KBM-7 (cell line): ENCODE measurements around the gene ARG2.

Experiments
- DNase-seq: peaks from one replicate; pipeline ENCODE4 v3.0.0-alpha.2; 2015
- in situ Hi-C: fragments of 300-500 bp; cut with MboI; formaldehyde crosslinking; loops from 2 replicates; pipeline ENCODE4 v1.14.3; 2020; ENCODE audit warnings: low sequenced_read_pairs, low pct_unique_long_range_greater_than_20kb, mixed read lengths

ARG2 gene

GRCh38 chr14:67673451-67673850, 53.7 kb downstream of the ARG2 start:
- DNase-seq = no peak
- in situ Hi-C loops = no loop called here

DNA sequence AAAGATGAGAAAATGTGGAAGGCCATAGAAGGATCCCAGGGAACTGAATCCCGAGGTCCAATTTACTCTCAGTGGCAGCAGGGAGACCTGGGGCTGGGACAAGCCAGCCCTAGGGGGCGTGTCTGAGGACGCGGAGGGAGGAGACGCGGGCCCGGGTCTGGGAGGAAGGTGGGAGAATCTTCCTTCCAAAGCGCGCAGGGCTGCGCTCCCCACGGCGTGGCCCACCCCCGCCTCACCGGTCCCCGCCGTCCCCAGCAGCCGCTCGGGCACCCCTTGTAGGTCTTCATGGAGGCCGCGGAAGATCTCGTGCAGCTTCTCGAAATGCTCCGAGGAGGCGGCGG, 54.4 kb downstream of the ARG2 start:
- in situ Hi-C loops = no loop called here
- peak; percentile 67 for DNase-seq

DNA sequence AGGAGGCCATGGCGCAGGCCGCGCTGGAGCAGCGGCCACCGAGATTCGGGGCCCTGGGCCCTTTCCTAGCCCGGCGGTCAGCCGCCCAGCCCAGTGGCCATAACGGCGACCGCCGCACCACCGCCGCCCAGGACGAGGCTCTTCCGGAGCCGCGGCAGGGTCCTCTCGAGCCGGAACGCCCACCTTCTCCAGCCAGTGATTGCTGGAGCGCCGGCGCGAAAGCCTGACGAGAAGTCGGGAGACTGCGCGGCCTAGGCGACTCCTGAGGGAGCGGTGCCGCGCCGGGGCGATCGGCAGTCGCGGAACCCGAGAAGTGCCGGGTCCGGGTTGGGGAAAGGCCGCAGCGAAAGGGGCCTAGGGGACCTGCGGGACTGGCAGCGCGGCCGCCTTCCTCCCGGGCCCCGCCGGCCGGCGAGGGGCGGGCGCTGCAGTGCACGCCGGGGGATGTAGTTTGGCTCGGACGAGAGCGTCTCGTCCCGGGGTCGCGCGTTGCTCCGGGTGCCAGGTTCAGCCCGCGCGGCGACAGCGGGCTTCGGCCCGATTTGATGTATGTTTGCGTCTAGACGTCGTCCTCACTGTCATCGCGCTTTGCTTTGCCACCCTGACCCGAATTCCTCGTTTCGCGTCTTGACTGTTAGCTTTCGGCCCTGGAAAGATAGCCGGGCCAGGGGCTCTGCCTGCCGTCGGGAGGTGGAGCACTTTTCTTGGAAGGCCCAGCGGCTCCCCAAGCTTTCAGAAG, 54.9 kb downstream of the ARG2 start, which contains the start of gene VTI1B:
Gene VTI1B (minus strand): TSS at position 153 of the 739 bp plus-strand sequence. CDS start 143 bp downstream, at position 10.
- in situ Hi-C loops = no loop called here
- DNase-seq = peak; percentile 91

DNA sequence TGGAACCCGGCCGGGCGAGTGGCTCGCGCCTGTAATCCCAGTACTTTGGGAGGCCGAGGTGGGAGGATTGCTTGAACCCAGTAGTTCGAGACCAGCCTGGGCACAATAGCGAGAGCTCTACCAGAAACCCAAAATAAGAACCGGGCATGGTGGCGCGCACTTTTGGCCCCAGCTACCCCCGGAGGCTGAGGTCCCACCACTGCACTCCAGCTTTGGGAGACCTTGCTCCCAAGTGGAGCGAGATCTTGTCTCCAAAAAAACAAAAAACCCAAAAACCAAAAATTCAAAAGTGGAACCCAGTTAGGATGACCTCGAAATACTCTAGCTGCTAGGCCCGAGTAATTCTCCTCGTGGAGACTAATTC, 55.5 kb downstream of the ARG2 start:
- no peak for DNase-seq
- in situ Hi-C loops = no loop called here

- DNase-seq = no peak
- in situ Hi-C loops = no loop called here
Measured at GRCh38 chr14:67679006-67679405, 59.3 kb downstream of the ARG2 start.

DNA sequence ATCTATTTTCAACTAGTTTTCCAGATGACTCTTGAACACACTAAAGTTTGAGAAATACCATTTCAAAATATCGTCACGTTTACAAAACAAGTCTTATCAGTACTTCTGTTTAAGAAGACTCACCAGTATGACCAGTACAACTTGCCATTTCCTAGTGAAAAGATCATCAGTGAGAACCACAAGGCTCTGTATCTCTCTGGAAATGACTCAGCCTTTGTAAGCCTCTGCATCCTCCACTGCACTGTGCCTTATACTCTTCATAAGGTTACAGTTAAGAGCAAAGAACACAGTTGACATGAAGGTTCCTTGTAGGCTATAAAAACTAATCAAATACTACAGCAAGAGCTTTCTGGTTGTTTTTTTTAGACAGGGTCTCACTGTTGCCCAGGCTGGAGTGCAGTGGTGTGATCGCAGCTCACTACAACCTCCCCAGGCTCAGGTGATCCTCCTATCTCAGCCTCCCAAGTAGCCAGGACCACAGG, 60.4 kb downstream of the ARG2 start:
- in situ Hi-C loops = no loop called here

GRCh38 chr14:67680941-67681340, 61.2 kb downstream of the ARG2 start:
- peak; percentile 79 for DNase-seq
- in situ Hi-C loops = no loop called here

More for the DNA sequence above, 60.4 kb downstream of the ARG2 start:
- no peak for DNase-seq

DNA sequence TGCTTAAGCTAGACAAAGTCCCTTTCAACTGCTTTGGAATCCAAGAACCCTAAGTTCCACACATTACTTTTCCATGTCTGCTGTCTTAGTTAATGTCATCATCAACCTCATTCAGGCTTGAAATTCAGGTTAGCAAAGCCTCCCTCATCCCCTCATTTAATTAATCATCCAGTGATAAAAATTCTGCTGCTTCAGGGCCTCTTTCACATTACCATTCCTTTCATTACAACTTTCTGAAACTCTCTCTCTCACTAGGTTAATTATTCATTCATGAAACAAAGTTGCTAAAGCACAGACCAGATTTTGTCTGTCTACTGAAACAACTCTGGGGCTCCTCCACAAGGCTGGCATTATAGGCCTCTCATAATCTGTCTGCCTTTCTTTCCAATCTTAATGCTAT, 64.1 kb downstream of the ARG2 start:
- no peak for DNase-seq
- in situ Hi-C loops = no loop called here

GRCh38 chr14:67690011-67690410, 70.3 kb downstream of the ARG2 start:
- DNase-seq = no peak
- in situ Hi-C loops = no loop called here

DNA sequence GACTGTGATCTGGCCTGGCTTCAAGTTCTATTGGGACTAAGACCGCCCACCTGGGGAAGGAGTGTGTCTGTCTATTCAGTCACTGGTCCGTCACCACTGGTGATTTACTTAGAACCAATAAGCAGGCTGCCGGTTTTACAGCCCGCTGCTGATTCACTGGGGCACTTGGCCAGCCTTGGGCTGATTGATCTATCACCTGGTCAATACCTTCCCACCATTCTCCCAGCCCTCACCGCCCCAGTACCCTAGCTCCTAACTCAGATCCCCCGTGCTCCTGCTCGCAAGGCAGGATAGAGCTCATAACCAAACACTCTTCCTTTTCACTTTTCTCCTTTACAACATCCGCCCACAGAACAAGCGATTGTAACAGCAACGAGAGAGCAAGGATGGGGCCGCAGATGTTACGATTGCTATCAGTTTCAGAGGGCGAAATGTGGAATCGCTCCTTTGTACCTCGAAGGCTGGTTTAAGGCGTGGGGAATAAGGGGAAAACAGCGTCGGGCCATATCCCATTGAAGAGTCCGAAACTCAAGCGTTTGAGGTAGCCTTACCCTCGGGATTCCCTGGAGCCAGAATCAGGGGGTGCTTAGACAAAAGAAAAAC, 75.2 kb downstream of the ARG2 start:
- in situ Hi-C loops = no loop called here
- DNase-seq = peak; percentile 76

DNA sequence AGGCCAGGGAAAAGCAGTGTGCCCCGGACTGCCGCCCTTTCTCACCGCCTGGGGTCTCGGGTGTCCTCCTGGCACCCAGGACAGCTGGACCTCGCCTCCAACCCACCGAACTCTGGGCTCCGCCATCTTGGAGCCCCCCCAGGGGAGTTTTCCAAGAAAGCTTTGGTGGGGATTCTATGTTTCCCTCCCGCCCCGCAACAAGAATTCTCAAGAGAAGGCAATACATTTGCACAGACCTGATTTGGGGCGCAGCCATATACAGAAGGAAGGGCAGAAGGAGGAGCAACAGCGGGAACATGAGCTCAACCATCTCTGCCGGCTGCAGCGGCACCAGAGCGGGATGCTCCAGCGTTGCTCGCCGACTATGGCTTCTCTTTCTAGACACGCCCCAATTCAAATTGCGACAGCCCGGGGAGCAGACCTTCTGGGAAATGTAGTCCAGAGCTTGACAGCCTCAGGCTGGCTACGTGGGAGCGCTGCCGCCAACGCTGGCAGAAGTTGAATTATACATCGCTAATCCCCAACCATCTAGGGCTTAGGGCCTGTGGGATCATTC, 75.8 kb downstream of the ARG2 start, which contains the start of gene RDH11:
Gene RDH11 (minus strand): TSS at position 371 of the 556 bp plus-strand sequence. CDS start 61 bp downstream, at position 310.
- DNase-seq = peak; percentile 90
- in situ Hi-C loops = no loop called here

DNA sequence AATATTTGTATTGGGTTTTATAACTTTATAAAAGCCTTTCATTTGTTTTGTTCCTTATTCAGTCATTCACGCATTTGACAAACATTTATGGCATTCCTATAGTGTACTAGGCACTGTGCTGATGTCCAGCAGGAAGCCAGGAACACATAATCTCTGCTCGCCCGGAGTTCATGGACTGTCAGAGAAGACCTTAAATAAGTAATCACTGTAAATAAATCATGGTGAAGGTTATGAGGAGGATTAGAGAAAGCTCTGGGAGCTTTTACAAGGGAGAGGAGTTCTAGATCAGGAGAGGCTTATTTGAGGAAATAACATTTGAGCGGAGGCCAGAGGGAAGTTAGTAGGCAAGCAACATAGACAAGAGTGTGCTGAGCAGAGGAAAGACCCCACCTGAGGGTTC, 77.3 kb downstream of the ARG2 start:
- no peak for DNase-seq
- in situ Hi-C loops = no loop called here

GRCh38 chr14:67698179-67698578, 78.5 kb downstream of the ARG2 start:
- in situ Hi-C loops = no loop called here
- DNase-seq = no peak
